Upper lobe of right lung (tissue), 1 donor: ENCODE results near the gene S100A11. TPM values are rescaled to one million over a fixed set of nuclear protein-coding genes. Genes with fewer than 3 reads are reported as not detected.
"Not testable (repeated sequence)": the region's sequence is repeated elsewhere in the genome, so short reads cannot be mapped to it uniquely, and the experiment has no call there.

Source experiments
- ATAC-seq: fragments of 200-7000 bp; cut with Tn5 transposase; one replicate; pipeline ENCODE4 v1.9.1; 2020; ENCODE audit warnings: mild to moderate bottlenecking, moderate library complexity
- DNase-seq: peaks from one replicate; pipeline ENCODE4 v3.0.0-alpha.2; 2020
- H3K27ac ChIP-seq: fragments of 200-600 bp; one replicate; pipeline ENCODE4 v1.8.0; 2022
- H3K27me3 ChIP-seq: fragments of 200-600 bp; one replicate; pipeline ENCODE4 v1.8.0; 2022; ENCODE audit warnings: mild to moderate bottlenecking
- H3K36me3 ChIP-seq: fragments of 200-600 bp; one replicate; pipeline ENCODE4 v1.8.0; 2022
- H3K4me1 ChIP-seq: fragments of 200-600 bp; one replicate; pipeline ENCODE4 v1.8.0; 2022
- H3K4me3 ChIP-seq: fragments of 200-600 bp; one replicate; pipeline ENCODE4 v1.8.0; 2022; ENCODE audit warnings: mild to moderate bottlenecking
- H3K9me3 ChIP-seq: fragments of 200-600 bp; one replicate; pipeline ENCODE4 v1.8.0; 2022
- CTCF ChIP-seq: fragments of 200-600 bp; IDR thresholded peaks from one replicate; pipeline ENCODE4 v1.8.0; 2022; ENCODE audit warnings: antibody characterized with exemption
- intact Hi-C: fragments of 100-400 bp; cut with DNase I; formaldehyde crosslinking; loops from one replicate; pipeline ENCODE4 v1.11.0; 2022
- long read RNA-seq: library from polyadenylated mRNA; unstranded; transcript quantifications from one replicate; pipeline ENCODE4 v2.0.0, GENCODE V29; 2021
- total RNA-seq: library from RNA; stranded (reverse); fragmentation: NEBNext Ultra II Directional; extraction: Animal tissue kit (Norgen Biotek cat#: 25700); gene quantifications from one replicate; pipeline ENCODE4 v1.2.1, GENCODE V29; 2021
- donor health status: DM: no; HTN: yes; CAD: no; lungs with severe emphysema.

The S100A11 gene
- 522 TPM for total RNA-seq
- long read RNA-seq, transcript S100A11-201 (3 exons, 594 nt): major isoform, 212 of 218 reads
- long read RNA-seq, partial matches to known transcripts: 3 of 218 reads
- long read RNA-seq, other reads (novel, unspliced or antisense): 3 of 218 reads

DNA sequence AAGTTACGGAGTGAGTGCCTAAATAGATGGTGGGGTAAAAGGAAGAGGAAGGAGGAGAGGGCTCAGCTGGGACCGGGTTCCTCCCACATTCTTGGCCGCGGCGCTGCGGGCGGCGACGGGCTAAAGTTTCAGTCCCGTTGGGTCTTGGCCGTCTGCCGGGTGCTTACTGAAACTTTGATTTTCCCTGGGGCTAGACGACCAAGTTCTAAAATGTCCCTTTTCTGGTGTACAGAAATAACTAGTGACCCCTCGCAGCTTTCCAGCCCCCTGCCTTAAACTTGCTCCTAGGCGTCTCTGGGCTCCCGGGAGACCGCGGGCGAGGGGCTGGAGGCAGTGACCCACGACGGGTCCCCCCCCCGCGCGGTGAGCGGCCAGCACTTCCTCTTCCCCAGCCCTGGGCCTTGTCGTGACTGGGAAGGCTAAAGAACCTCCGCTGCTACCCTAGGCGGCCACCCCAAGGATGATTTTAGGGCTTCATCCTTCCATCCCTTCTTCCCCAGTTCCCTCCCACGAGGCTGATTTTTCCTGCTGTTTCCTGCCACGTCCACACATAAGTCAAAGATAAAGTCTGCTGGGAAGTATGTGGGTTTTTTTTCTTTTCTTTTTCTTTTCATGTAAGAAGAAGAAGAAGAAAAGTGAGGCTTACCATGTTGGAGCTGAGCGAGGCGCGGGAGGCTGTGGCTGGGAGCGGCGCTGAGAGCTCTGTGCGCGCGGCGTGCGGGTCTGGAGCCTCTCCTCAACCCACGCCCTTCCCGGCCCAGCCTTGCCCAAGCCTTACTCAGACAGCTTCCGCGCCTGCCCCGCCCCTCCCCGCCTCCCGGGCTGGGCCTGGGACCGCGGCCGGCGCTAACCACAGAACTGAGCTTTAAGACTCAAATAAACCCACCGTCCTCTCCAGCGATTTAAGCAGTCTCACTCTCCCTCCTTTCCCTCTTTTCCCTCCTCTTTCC is at the start of gene S100A11:
Gene S100A11 (minus strand): TSS at position 738 of the 950 bp plus-strand sequence. CDS start 89 bp downstream, at position 649.
- intact Hi-C loops: no loop called here
- TF ChIP-seq CTCF: no peak
- Histone ChIP-seq H3K27ac (peak within 1 kb of the TSS; percentile 95), H3K9me3 (no peaks in the 10 kb centered on the region), H3K4me1 (peaks cover 46% of the 10 kb centered on the region), H3K27me3 (no peaks in the 10 kb centered on the region), H3K36me3 (peaks cover 31% of the 10 kb centered on the region), H3K4me3 (peak within 1 kb of the TSS; percentile 88)
- peak; percentile 94 for ATAC-seq
- DNase-seq: peak; percentile 98

GRCh38 chr1:152084853-152085252 is 48.0 kb upstream of the S100A11 start:
- Histone ChIP-seq H3K27ac (no peak overlapping the region), H3K27me3 (no peaks in the 10 kb centered on the region)

DNA sequence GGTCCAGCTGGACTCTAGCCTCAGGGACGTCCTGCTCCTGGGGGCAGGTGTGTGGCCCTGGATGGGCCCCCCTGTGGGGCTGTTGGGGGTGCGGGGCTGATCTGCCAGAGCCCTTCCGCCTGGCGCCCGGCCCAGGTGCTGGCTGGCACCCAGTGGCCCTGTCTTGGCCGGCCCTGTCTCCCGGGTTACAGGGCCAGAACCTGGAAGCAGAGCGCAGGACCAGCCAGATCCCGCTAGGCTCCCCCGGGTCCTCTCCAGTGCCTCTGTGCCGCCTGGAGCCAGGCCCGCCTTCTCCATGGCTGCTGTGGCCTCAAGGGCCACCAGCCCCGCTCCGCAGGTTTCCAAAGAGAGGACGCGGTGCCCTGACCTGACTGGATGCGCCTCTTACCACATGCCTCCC is 44.2 kb upstream of the S100A11 start:
- H3K9me3 ChIP-seq, H3K4me1 ChIP-seq, H3K27me3 ChIP-seq, H3K36me3 ChIP-seq, DNase-seq, ATAC-seq, intact Hi-C loops, H3K4me3 ChIP-seq, H3K27ac ChIP-seq: not testable (repeated sequence)

More at GRCh38 chr1:152084853-152085252, 48.0 kb upstream of the S100A11 start:
- DNase-seq (no peak), ATAC-seq (no peak)
- H3K9me3 ChIP-seq: no peaks in the 10 kb centered on the region
- intact Hi-C loops: no loop called here
- H3K4me3 ChIP-seq: no peak overlapping the region
- H3K36me3 ChIP-seq: no peaks in the 10 kb centered on the region
- no peaks in the 10 kb centered on the region for H3K4me1 ChIP-seq
- TF ChIP-seq CTCF: no peak

DNA sequence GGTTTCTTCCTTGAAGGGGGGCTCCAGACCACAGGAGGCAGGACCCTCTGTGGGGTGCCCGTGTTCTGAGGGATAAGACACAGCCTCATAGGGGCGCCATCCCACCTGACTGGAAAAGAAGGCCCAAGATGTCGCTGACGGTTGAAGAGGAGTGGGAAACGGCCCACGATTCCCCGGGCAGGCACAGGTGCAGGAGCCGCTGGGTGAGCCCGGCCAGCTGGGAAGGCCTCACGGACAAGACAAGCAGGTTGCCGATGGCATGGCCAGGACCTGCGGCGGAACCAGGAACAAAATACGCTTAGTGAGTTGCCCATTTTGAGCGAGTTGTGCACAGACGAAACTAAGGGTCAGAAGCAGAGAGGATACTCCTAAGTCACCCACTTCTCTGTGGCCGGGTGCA is 43.7 kb upstream of the S100A11 start:
- H3K27me3 ChIP-seq, DNase-seq, intact Hi-C loops, H3K9me3 ChIP-seq, H3K4me1 ChIP-seq, H3K36me3 ChIP-seq, ATAC-seq, H3K4me3 ChIP-seq, H3K27ac ChIP-seq: not testable (repeated sequence)

GRCh38 chr1:152078831-152079441 is 42.1 kb upstream of the S100A11 start:
- no peak overlapping the region for H3K4me3 ChIP-seq
- intact Hi-C loops: no loop called here
- peak; percentile 55 for DNase-seq
- H3K27ac ChIP-seq: no peak overlapping the region
- no peaks in the 10 kb centered on the region for H3K27me3 ChIP-seq
- no peaks in the 10 kb centered on the region for H3K9me3 ChIP-seq
- no peak for ATAC-seq
- no peaks in the 10 kb centered on the region for H3K4me1 ChIP-seq
- no peaks in the 10 kb centered on the region for H3K36me3 ChIP-seq
- no peak for TF ChIP-seq CTCF

DNA sequence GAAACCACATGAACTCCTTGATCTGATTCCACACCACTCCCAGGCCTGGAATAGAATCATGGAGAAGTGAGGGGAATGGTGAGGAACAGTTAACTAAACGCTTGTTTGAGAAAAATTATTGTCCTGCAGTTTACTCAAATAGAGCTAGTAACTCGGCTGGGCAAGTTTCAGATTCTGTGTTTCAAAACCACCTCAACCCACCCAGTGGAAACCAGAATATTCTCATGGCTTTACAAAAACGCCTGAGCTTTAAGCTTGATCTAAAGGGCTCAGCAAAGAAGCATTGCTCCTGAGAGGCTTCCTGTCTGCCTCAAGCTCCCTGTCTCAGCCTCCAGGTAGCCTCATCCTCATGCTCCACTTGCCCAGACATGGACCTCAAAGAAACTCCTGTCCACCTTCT is 35.5 kb upstream of the S100A11 start:
- no peaks in the 10 kb centered on the region for H3K9me3 ChIP-seq
- no peaks in the 10 kb centered on the region for H3K4me1 ChIP-seq
- intact Hi-C loops: no loop called here
- DNase-seq (no peak), ATAC-seq (no peak)
- H3K36me3 ChIP-seq: no peaks in the 10 kb centered on the region
- H3K27ac ChIP-seq: no peak overlapping the region
- peaks cover 6% of the 10 kb centered on the region for H3K27me3 ChIP-seq
- H3K4me3 ChIP-seq: no peak overlapping the region
- TF ChIP-seq CTCF: no peak
